Breast epithelium (tissue), 3 donors: ENCODE measurements around the gene ZNF454.
A peak's percentile ranks its signal among the peaks of the same experiment; 100 is the strongest.

Source experiments
- POLR2A ChIP-seq: fragments of 450-650 bp; IDR thresholded peaks from one replicate; pipeline ENCODE4 v1.6.1; 2016; ENCODE audit warnings: antibody characterized with exemption, mild to moderate bottlenecking, moderate library complexity
- POLR2AphosphoS5 ChIP-seq, 3 donors: sonication (generic); formaldehyde crosslinking; IDR thresholded peaks; one replicate each; pipeline ENCODE4 v1.6.1; 2017; ENCODE audit warnings: antibody characterized with exemption in 3 of 3

- peak in 1 of 3 donors; percentile 15 for TF ChIP-seq POLR2AphosphoS5 (IDR thresholded peaks at IDR 0.05)
- no peak for TF ChIP-seq POLR2A
Observed at GRCh38 chr5:178895615-178896571, 45.1 kb upstream of the ZNF454 start, which contains the start of gene ZFP2.
